Erythroblast (primary cell): ENCODE results near the gene ZNF185.

Experiments used
- GATA1 ChIP-seq: IDR thresholded peaks from 2 replicates; pipeline ENCODE4 v1.6.1; 2011; ENCODE audit warnings: low read depth, mild to moderate bottlenecking, control low read depth, low read length, moderate library complexity
- POLR2A ChIP-seq: IDR thresholded peaks from 2 replicates; pipeline ENCODE4 v1.6.1; 2011; ENCODE audit warnings: mild to moderate bottlenecking, low read length

GRCh38 chrX:152943826-152944225 lies 46.0 kb downstream of the ZNF185 start:
- TF ChIP-seq POLR2A, result no peak
- no peak for TF ChIP-seq GATA1
